HG03457 (cell line): ENCODE measurements around the gene FNDC10.

ENCODE experiments used
- ATAC-seq: cut with Tn5 transposase; IDR thresholded peaks from one replicate; pipeline ENCODE4 v1.9.1; 2021; ENCODE audit warnings: moderate number of reproducible peaks; ENCODE audit not compliant: unreplicated experiment

FNDC10 gene

DNA sequence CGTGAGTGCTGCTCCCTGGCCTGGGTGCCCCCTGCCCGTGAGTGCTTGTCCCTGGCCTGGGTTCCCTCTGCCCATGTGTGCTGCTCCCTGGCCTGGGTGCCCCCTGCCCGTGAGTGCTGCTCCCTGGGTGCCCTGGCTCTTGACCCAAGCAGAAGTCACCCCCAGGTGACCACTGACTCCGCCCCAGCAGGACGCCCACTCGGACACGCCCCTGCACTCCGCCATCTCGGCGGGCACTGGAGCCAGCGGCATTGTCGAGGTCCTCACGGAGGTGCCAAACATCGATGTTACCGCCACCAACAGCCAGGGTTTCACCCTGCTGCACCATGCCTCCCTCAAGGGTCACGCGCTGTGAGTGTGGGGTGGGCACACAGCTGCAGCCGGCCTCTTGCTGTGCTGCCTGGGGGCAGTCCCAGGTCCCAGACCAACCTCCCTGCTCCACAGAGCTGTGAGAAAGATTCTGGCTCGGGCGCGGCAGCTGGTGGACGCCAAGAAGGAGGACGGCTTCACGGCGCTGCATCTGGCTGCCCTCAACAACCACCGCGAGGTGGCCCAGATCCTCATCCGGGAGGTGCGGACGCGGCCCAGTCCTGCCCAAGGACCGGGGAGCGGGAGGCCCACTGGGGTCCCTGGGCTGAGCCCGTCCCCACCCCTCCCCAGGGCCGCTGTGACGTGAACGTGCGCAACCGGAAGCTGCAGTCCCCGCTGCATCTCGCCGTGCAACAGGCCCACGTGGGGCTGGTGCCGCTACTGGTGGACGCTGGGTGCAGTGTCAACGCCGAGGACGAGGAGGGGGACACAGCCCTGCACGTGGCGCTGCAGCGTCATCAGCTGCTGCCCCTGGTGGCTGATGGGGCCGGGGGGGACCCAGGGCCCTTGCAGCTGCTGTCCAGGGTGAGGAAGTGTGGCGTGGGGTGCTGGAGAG, 28.2 kb upstream of the FNDC10 start:
- ATAC-seq: no peak

DNA sequence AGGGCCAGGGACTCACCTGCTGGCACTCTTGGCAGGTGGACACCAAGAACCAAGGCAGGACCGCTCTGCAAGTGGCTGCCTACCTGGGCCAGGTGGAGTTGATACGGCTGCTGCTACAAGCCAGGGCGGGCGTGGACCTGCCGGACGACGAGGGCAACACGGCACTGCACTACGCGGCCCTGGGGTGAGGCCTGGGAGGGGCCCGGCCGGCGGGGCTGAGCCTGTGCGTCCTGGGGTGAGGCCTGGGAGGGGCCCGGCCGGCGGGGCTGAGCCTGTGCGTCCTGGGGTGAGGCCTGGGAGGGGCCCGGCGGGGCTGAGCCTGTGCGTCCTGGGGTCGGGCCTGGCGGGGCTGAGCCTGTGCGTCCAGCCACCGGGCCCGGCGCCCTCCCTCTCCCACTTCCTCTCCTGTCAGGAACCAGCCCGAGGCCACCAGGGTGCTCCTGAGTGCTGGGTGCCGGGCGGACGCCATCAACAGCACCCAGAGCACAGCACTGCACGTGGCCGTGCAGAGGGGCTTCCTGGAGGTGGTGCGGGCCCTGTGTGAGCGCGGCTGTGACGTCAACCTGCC, 27.4 kb upstream of the FNDC10 start:
- no peak for ATAC-seq

DNA sequence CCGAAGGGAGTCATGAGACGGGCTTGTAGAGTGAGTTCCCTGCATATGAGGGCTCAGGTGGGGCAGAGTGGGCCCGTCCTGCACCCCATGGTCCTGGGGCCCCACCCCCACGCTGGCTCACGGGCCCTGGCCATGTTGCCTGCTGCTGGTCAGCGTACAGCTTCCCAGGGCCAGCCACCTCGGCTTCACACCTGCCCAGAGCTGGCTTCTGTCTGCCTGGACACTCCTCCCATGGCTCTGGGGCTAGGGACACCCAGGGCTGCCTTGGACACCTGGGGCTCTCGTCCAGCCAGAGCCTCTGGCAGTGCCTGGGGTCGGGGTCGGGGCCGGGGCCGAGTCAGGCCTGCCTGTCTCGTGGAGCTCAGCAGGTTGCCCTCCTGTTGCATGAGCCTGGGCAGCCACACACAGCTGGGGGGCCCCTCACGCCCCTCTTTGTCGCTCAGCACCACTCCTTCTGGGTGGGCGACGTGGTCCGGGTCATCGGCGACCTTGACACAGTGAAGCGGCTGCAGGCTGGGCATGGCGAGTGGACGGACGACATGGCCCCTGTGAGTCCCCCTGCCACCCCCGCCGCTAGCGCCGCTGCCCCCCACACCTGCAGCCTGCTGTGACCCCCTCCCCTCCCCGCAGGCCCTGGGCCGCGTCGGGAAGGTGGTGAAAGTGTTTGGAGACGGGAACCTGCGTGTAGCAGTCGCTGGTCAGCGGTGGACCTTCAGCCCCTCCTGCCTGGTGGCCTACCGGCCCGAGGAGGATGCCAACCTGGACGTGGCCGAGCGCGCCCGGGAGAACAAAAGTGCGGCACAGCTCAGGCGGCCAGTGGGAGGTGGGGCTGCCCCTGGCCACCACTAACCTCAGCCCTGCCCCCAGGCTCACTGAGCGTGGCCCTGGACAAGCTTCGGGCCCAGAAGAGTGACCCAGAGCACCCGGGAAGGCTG, 26.5 kb upstream of the FNDC10 start:
- no peak for ATAC-seq

DNA sequence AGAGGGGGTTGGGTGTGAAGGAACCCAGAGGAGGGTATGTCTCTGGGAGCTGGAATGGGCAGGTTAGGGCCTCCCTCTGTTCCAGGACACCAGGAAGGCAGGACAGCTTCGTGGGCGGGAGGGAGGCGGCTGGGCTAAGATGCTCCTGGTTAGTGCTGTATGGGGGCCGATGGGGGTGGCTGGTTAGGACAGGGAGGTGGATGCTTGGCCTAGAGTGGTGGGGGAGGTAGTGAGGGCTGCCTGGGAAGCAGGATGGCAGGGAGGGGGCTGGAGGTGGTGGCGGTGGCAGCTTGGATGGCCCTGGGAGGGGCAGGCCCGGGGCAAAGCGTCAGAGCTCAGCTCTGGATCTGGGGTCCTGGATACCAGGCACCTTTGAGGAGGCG, 25.9 kb upstream of the FNDC10 start:
- ATAC-seq: no peak

DNA sequence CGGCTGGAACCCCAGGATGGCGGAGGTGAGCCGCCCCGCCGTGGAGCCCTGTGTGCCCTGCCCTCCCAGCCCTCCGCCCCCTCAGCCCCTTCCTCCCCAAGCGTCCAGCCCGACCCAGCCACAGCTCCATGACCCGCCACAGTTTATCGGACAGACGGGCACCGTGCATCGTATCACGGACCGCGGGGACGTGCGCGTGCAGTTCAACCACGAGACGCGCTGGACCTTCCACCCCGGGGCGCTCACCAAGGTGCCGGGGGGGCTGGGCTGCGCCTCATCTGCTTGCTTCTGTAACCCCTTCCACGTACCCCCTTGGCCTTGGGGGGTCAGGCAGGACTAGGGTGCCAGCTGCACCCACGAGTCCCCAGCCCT, 25.5 kb upstream of the FNDC10 start:
- no peak for ATAC-seq

DNA sequence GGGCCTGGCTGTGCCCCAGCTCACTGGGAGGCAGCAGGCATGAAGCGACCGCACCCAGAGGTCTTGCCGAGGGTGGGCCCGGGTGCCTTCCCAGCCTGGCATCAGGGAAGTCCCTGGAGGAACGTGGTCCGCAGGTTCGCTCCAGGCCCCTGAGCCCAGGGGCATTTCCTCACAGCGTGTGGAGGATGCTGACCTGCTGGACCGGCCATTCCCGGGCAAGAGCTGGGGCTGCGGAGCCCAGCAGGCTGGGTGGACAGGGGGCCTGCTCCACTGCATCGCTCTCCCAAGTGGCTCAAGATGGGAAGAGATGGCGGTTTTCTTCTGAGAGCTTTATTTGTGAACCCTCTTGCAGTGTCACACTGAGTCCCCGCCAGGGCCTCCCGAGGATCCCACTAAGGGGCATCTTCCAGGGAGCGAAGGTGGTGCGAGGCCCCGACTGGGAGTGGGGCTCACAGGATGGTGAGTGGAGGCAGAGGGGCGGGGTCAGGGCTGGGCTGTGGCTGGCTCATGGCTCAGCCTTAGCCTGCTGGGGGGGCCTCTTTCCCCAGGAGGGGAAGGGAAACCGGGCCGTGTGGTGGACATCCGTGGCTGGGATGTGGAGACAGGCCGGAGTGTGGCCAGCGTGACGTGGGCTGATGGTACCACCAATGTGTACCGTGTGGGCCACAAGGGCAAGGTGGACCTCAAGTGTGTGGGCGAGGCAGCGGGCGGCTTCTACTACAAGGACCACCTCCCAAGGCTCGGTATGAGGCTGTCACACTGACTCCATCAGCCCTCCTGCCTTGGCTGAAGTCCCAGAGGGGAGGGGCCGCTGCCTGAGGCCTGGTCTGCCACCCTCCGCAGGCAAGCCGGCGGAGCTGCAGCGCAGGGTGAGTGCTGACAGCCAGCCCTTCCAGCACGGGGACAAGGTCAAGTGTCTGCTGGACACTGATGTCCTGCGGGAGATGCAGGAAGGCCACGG, 24.8 kb upstream of the FNDC10 start:
- ATAC-seq: no peak

DNA sequence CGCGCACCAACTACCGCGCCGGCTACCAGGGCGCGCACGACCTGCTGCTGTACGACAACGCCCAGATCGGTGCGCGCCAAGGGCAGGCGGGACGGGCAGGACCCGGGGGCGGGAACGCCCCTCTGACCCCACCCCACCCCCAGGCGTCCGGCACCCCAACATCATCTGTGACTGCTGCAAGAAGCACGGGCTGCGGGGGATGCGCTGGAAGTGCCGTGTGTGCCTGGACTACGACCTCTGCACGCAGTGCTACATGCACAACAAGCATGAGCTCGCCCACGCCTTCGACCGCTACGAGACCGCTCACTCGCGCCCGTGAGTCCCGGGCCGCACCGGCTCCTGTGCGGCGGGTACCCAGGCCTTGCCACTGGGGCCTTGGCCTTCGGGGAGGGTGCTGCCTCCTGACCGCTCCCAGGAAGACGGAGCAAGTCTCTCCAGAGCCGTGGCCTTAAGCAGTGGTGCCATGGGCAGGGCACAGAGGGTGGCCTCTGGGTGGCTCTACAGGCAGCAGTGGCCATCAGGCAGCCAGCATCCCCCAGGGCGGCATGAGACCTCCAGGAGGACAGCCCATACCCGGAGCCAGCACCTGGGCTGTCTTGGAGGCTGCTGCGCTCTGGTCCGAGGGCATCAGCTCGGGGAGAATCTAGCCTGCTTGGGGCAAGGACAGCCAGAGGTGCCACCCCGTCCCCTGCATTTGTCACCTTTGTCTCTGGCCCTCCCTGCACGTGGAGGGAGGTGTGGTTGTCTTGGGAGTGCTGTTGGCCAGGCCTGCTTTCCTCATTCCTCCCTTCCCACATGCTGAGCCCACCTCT, 23.9 kb upstream of the FNDC10 start:
- ATAC-seq: no peak

DNA sequence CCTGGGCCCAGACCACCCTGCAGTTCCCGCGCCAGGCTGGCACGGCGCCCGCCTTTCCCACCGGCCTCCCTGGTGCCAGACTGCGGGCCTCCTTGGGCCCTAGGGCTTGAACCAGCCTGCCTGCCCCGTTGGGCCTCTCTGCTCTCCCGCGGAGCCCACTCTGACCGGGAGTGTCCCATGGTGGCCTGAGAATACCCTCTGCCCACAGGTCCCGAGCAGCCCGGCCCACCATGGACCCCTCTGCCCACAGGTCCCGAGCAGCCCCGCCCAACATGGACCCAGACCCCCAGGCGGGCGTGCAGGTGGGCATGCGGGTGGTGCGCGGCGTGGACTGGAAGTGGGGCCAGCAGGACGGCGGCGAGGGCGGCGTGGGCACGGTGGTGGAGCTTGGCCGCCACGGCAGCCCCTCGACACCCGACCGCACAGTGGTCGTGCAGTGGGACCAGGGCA, 23.3 kb upstream of the FNDC10 start:
- no peak for ATAC-seq

DNA sequence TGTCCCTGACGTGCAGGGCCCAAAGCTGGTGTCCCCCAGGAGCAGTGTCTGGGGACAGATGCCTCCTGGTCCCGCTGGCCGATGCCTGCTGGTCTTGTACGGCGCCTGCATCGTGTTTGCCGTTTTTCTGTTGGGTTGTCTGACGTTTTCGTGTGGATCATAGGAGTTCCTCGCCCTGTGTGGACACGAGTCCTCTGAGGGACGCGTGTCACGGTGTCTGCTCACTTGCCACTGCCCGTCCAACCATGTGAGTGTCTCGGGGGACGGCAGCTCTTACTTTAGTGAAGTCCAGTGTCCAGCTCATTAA, 22.8 kb upstream of the FNDC10 start:
- no peak for ATAC-seq

DNA sequence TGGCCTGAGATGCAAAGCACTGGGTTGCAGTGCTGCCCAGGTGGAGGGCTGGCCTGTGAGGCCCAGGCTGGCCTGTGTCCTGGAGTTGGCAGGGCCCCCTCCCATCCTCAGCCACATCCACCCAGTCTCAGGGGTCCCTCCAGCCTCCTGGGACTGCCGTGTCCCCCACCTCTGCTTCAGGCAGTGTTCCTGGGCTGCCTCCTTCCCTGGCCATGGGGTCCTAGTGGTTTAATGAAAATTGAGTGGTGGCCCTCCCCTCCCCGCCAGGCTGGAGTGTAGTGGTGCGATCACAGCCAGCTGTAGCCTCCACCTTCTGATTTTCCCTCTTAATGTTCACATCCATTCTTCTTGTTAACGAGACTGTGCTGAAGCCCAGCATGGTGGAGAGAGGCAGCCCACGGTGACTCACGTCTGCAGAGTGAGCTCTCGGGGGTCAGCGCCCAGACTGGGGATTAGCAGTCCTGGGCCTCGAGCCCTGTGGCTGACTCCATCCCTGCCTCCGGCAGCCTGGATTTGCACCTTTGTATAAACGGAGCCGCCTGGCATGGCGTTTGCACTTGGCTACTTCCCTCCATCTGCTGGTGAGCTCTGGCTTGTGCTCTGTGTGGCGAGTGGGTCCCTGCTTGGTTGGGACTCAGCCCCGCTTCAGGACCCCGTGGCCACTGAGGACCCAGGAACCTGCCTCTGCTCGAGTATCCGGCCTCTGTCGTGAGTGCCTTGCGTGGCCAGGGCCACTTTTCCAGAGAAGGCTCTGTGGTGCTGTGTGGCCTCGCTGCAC, 22.3 kb upstream of the FNDC10 start:
- no peak for ATAC-seq

DNA sequence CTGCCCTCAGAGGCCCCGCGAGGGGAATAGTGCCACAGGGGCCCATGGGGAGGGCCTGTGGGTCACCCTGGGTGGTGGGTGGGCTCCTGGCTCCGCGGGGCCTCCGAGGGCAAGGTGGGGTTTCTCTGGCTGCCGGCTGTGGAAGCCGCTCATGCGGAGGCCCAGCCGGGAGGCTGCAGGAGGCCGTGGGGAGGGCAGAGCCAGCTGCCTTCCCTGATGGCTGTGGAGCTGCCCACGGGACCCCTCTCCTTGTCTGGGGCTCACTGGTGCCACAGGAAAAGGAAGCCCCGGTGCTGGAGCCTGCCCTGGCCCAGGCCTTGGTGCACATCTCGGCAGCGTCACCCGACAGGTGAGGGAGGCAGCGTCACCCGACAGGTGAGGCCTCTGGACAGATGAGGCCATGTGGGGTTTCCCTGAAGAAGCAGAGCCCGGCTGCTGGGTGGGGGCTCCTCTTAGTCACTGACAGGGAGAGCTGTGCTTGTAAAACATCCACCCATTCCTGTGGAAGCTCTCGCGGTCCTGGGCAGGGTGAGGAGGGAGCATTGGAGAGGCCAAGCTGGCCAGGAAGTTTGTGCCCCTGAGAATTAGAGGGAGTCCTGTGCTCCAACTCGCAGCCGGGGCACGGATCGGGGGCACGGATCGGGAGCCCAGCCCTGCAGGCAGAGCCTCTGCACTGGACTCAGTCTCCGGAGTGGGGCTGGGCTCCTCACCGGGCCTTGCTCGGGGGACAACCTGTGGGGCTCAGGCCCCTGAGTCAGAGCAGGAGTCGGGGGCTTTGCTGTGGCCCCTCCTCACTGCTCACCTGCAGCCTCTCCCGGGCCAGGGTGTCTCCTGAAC, 21.5 kb upstream of the FNDC10 start:
- ATAC-seq: no peak

DNA sequence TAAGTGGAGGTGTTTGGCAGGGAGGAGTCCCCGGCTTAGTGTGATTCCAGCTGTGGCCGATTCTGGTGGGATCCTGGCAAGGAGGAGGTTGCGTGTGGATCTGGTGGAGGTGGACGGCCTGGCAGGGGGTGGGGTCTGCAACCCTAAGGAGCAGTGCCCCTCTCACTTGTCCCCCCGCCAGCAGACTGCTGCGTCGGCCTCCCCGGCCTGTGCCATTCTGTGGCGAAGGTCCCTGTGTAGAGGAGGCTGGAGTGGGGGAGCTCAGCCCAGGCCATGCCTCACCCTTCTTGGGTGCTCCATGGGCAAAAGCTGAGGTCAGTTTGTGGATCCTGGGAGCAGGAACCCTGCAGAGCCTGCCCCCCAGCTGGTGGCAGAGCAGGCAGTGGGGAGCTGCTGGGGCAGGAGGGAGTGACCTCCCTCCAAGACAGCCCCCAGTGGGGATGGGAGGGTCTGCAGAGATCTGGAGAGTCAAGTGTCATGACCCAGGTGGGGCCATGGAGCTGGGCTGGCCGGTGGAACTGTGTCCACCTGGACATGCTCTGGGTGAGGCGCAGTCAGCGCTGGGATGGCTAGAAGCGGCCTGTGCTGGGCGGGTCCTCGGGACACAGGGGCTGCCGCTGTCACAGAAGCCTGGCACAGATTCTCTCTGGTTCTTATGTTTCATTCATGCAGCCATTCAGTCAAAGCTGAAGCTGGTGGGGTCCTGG, 20.7 kb upstream of the FNDC10 start:
- no peak for ATAC-seq

DNA sequence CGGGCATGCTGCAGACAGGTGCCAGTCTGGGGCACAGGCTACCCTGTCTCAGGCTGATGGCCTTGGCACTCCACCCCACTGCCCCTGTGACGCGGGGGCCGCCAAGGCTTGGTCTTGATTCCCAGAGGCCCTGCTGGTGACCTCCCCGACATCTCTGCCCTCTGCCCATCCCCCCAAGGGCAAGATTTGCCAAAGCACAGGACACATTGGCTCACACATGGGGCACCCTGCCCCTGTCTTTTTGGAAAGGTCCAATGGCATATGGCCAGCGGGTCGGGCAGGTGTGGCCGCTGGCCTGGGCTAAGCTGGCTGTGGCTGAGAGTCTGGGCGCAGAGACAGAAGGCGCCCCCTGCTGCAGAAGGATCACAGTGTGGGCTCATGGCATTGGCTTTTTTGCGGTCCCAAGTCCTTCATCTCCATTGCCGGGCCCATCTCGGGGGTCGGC, 20.0 kb upstream of the FNDC10 start:
- no peak for ATAC-seq

DNA sequence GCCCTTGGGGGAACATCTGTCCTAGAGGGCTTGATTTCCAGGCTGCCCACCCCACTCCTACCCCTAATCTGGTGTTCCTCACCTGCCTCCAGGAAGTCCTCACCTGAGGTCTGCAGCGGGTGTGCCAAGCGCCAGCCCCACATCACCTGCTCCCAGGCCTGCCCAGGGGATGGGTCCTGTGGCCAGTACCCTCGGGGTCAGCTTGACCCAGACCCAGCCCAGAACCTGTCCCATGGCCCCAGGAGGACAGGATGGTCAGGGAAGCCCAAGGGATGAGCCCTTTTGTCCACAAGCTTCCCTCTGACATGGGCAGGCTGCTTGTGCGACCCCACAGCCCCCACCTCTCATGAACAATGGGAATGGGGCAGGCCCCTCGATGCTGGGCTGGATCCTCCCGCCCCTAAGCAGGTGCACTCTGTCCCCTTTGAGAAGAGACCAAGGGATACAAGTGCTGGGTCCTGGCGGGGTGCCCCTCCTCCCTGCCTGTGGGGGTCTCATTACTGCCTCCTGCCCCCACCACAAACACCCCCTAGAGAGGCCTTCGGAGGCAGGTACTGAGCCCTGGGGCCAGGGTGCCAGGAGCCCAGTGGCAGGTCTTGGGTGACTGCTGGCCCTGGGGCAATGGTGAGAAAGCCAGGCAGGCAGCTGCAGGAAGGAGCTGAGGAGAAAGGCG, 18.6 kb upstream of the FNDC10 start:
- ATAC-seq: no peak

DNA sequence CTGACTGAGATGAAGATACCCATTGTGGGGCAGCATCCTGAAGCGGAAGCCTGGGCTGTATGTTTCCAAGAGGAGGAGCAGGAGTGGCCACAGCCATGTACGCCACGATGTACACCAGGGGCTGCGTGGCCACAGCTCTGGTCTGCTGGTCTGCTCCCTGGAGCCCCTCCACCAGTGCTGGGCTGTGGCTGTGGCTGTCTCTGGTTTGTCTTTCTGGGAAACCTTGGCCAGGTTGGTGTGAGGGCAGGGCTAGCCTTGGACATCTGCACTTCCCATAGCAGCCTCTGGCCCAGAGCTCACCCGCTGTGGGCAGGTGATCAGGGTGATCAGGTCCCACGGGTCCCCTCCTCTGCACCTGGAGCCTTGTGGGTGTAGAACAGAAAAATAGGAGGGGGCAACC, 18.0 kb upstream of the FNDC10 start:
- no peak for ATAC-seq

DNA sequence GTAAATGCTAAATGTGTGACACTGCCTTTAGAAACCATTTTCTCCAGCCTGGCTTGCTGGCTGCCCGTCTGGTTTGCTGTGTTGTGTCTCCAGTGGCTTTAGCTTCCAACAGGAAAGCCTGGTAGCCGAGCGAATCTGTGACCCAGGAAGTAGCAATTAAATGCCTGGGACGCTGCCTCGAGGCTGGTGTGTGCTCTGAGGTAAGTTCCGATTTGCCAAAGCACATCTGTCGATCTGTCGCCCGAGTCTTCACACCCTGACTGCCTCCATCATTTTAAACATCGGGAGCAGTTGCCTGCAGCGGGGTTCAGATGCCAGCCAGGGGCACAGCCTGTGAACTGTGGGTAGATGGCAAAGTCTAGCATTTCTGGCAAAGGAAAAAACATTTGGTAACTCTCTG, 17.6 kb upstream of the FNDC10 start:
- ATAC-seq: no peak

DNA sequence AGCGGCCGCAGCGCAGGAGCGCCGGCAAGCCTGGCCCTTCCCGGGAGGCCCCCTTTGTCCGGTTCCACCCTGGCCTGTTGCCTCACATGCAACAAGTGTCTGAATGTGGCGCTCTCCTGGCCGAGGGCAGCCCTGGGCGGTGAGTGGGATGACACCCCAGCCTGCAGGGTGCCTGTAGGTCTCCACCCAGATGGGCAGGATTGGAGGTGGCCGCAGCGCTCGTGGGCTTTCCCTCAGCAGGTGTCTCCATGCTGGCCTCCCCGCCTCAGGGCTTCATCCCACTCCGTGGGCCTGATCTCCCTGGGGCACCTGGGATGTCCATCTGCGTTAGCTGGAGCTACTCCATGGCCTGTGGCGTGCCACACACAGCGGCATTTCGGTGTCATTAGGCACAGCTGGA, 16.9 kb upstream of the FNDC10 start:
- no peak for ATAC-seq
